HepG2 (cell line): Measurements from ENCODE around the gene TMEM258. TPM values are rescaled to one million over a fixed set of nuclear protein-coding genes. Genes with fewer than 3 reads are reported as not detected.

Source experiments
- ATAC-seq: fragments of 200-7000 bp; cut with Tn5 transposase; 3 replicates; pipeline ENCODE4 v1.9.1; 2020; ENCODE audit warnings: mild to moderate bottlenecking, moderate library complexity
- BruUV-seq: library from RNA; stranded (reverse); fragments of 400-500 nt; replicated peaks from 2 replicates; lab custom pipeline; 2021; lab: Mats Ljungman, UMichigan
- CTCF ChIA-PET: fragments of 300-600 bp; formaldehyde crosslinking; extraction: SDS; loops from one replicate; lab custom pipeline; 2021; ENCODE audit warnings: low total read pairs, inconsistent platforms, low intra/inter-chr PET ratio; lab: Yijun Ruan, JAX
- POLR2A ChIA-PET: fragments of 350-600 bp; sonication (Branson Sonifier 250); formaldehyde crosslinking; loops from one replicate; lab custom pipeline; 2020; ENCODE audit warnings: antibody characterized with exemption, inconsistent platforms; lab: Yijun Ruan, JAX
- DNase-seq: peaks from one replicate; pipeline ENCODE4 v3.0.0-alpha.2; 2015; ENCODE audit warnings: low spot score
- FAIRE-seq: peaks from 3 replicates; lab custom pipeline; 2011; peaks lifted over from hg19 to GRCh38; lab: Jason Lieb, UNC
- H2AFZ ChIP-seq: one replicate; pipeline ENCODE4 v1.6.1; 2011; ENCODE audit warnings: low read length, inconsistent platforms
- H3K27ac ChIP-seq: fragments of 300-600 bp; 3 replicates; pipeline ENCODE4 v1.8.0; 2011; ENCODE audit warnings: mixed run types, mild to moderate bottlenecking, mixed read lengths, low read length, inconsistent platforms; ENCODE audit not compliant: insufficient read depth; ENCODE audit errors: extremely low read length
- H3K27me3 ChIP-seq, 2 experiments: fragments of 200-600 bp in 1 of 2; 2 replicates in 1 of 2; 3 replicates in 1 of 2; pipeline versions ENCODE4 v1.6.0 to v1.8.0; 2011; ENCODE audit warnings: low read length in 2 of 2, mild to moderate bottlenecking in 2 of 2, moderate library complexity in 2 of 2, inconsistent platforms in 1 of 2; ENCODE audit not compliant: insufficient read depth in 2 of 2, control insufficient read depth in 1 of 2
- H3K36me3 ChIP-seq, 2 experiments: fragments of 200-600 bp in 1 of 2; replicated peaks in 1 of 2; 2 replicates in 1 of 2; 3 replicates in 1 of 2; pipeline versions ENCODE4 v1.5.1 to v1.8.0; 2011; ENCODE audit warnings: low read length in 2 of 2, inconsistent platforms in 1 of 2; ENCODE audit not compliant: insufficient read depth in 2 of 2, control insufficient read depth in 1 of 2
- H3K4me1 ChIP-seq: 2 replicates; pipeline ENCODE4 v1.5.1; 2012; ENCODE audit warnings: low read length, inconsistent platforms; ENCODE audit not compliant: insufficient read depth
- H3K4me2 ChIP-seq: 2 replicates; pipeline ENCODE4 v1.6.0; 2011; ENCODE audit warnings: low read depth, low read length, inconsistent platforms
- H3K4me3 ChIP-seq, 3 experiments: fragments of 200-600 bp in 1 of 3; sonication (generic), shearing (Covaris generic) in 1 of 3; replicated peaks in 1 of 3; 2 replicates each; pipeline ENCODE4 v1.5.1; 2011 to 2016; ENCODE audit warnings: low read length in 3 of 3, inconsistent platforms in 2 of 3, low read depth in 2 of 3, mild to moderate bottlenecking in 2 of 3, control low read depth in 1 of 3, mixed read lengths in 1 of 3; ENCODE audit not compliant: insufficient read depth in 1 of 3
- H3K79me2 ChIP-seq: one replicate; pipeline ENCODE4 v1.6.1; 2011; ENCODE audit warnings: low read length, inconsistent platforms; ENCODE audit not compliant: insufficient read depth
- H3K9ac ChIP-seq: 2 replicates; pipeline ENCODE4 v1.6.0; 2011; ENCODE audit warnings: mild to moderate bottlenecking, low read depth, low read length, inconsistent platforms; ENCODE audit not compliant: insufficient read depth
- H3K9me3 ChIP-seq: 2 replicates; pipeline ENCODE4 v1.5.1; 2012; ENCODE audit warnings: mild to moderate bottlenecking, low read length
- H4K20me1 ChIP-seq: 2 replicates; pipeline ENCODE4 v1.6.0; 2011; ENCODE audit warnings: inconsistent platforms, mild to moderate bottlenecking, low read length, moderate library complexity; ENCODE audit not compliant: insufficient read depth
- POLR2A ChIP-seq, 2 experiments: IDR thresholded peaks; 2 replicates each; pipeline ENCODE4 v1.6.1; 2011; ENCODE audit warnings: low read depth in 2 of 2, low read length in 2 of 2, mild to moderate bottlenecking in 1 of 2, moderate library complexity in 1 of 2; ENCODE audit not compliant: insufficient read depth in 1 of 2
- SALL2 ChIP-seq: sonication (generic); formaldehyde crosslinking; IDR thresholded peaks from 2 replicates; pipeline ENCODE4 v1.8.1; 2023; ENCODE audit warnings: mild to moderate bottlenecking, missing genetic modification reagents, inconsistent platforms
- ZNF580 ChIP-seq: IDR thresholded peaks from 2 replicates; pipeline ENCODE4 v1.6.1; 2016; ENCODE audit warnings: low read depth, borderline replicate concordance
- WGBS: methylation state at CpG from one replicate; pipeline ENCODE4 v1.1.6; 2017; ENCODE audit warnings: low lambda C conversion rate; 5-methylcytosine and 5-hydroxymethylcytosine counted together
- in situ Hi-C: cut with HindIII; loops from 2 replicates; pipeline ENCODE4 v1.10.0; 2017; ENCODE audit warnings: low pct_unique_long_range_greater_than_20kb; ENCODE audit not compliant: extremely low pct_ligation_motif_present
- intact Hi-C: fragments of 100-400 bp; cut with micrococcal nuclease; formaldehyde crosslinking; loops from one replicate; pipeline ENCODE4 v1.10.0; 2022; ENCODE audit not compliant: unreplicated experiment
- polyA plus RNA-seq, 8 experiments: library from polyadenylated mRNA; depleted of rRNA in 3 of 8; stranded (reverse) in 7 of 8; unstranded in 1 of 8; fragments of >200 nt; fragmentation: Illumina TruSeq in 4 of 8; extraction: Trizol in 4 of 8; gene quantifications; 2 replicates each; pipeline versions ENCODE4 v1.2.1 to v1.2.3, GENCODE V29; 2011 to 2016; ENCODE audit warnings: low read depth in 4 of 8, missing spikeins in 1 of 8, mixed read lengths in 1 of 8; ENCODE audit not compliant: insufficient read depth in 1 of 8
- total RNA-seq, 5 experiments: library from RNA; depleted of rRNA; stranded (reverse); fragments of >200 nt; fragmentation: Illumina TruSeq; extraction: Trizol; gene quantifications; 2 replicates each; pipeline ENCODE4 v1.2.3, GENCODE V29; 2016; ENCODE audit warnings: low read depth in 1 of 5

TMEM258 gene
- total and polyA plus RNA-seq, 2 of the 13 experiments (the other 11 are each of a cell fraction or from before 2014, with no cell fraction given): 175 to 424 TPM

GRCh38 chr11:61838921-61839320 lies 46.5 kb upstream of the TMEM258 start:
- intact Hi-C loops: no loop called here
- WGBS: 97% methylated on average over 10 of the region's 10 CpGs
- DNase-seq: no peak
- Histone ChIP-seq H3K4me2 (no peak overlapping the region), H3K79me2 (no peaks in the 10 kb centered on the region), H3K4me3 (no peak overlapping the region), H3K27ac (no peak overlapping the region), H4K20me1 (no peaks in the 10 kb centered on the region), H3K4me1 (no peaks in the 10 kb centered on the region), H2AFZ (no peak overlapping the region), H3K27me3 (no peaks in the 10 kb centered on the region), H3K9ac (no peak overlapping the region), H3K36me3 (peaks cover 3 to 40% of the 10 kb centered on the region in 2 experiments), H3K9me3 (no peaks in the 10 kb centered on the region)
- CTCF ChIA-PET: no interaction called here
- FAIRE-seq: no peak
- TF ChIP-seq ZNF580 (CRISPR knock-in tag) (no peak), POLR2A (IDR thresholded peaks at IDR 0.05; ENCODE audit: insufficient read depth in 1 of 2, low read depth in 2 of 2, low read length in 2 of 2) (peak in 1 of 2 experiments; percentile 12; a peak in 2 of 4 replicates)
- no peak for ATAC-seq
- in situ Hi-C loops: no loop called here
- BruUV-seq: no TSS peak
- POLR2A ChIA-PET: no interaction called here

- ChIA-PET CTCF (no interaction called here), POLR2A (no interaction called here)
- in situ Hi-C loops: no loop called here
- Histone ChIP-seq H3K4me3 (no peak overlapping the region), H3K27ac (no peak overlapping the region), H2AFZ (no peak overlapping the region), H3K27me3 (no peaks in the 10 kb centered on the region), H4K20me1 (no peaks in the 10 kb centered on the region), H3K9ac (no peak overlapping the region), H3K79me2 (no peaks in the 10 kb centered on the region), H3K9me3 (no peaks in the 10 kb centered on the region), H3K36me3 (peaks cover 3 to 40% of the 10 kb centered on the region in 2 experiments), H3K4me1 (no peaks in the 10 kb centered on the region), H3K4me2 (no peak overlapping the region)
- WGBS: 100% methylated on average over 5 of the region's 5 CpGs
- intact Hi-C loops: no loop called here
- ATAC-seq (peak; percentile 13; the same call in 1 of the 3 replicates), DNase-seq (no peak), FAIRE-seq (no peak)
- TF ChIP-seq POLR2A (IDR thresholded peaks at IDR 0.05; ENCODE audit: insufficient read depth in 1 of 2, low read depth in 2 of 2, low read length in 2 of 2) (peak in 1 of 2 experiments; percentile 47; a peak in 2 of 4 replicates), SALL2 (CRISPR knock-in tag) (no peak)
- BruUV-seq: no TSS peak
Observed at GRCh38 chr11:61838501-61838900, 46.1 kb upstream of the TMEM258 start.
